Fibroblast of peridontal ligament (primary cell): ENCODE data around the gene ADAMTS17.
"Not testable (repeated sequence)": the region's sequence is repeated elsewhere in the genome, so short reads cannot be mapped to it uniquely, and the experiment has no call there.

Source experiments
- DNase-seq: peaks from one replicate; pipeline ENCODE4 v3.0.0-alpha.2; 2010; ENCODE audit errors: extremely low read depth

Gene ADAMTS17

GRCh38 chr15:99996660-99997059, 345.1 kb downstream of the ADAMTS17 start:
- DNase-seq = no peak

- no peak for DNase-seq
Observed at GRCh38 chr15:99995543-99995942, 346.2 kb downstream of the ADAMTS17 start.

- DNase-seq = no peak
Observed at GRCh38 chr15:99994849-99995248, 346.9 kb downstream of the ADAMTS17 start.

- no peak for DNase-seq
Observed at GRCh38 chr15:99993681-99994131, 348.1 kb downstream of the ADAMTS17 start.

- DNase-seq = no peak
Observed at GRCh38 chr15:99993262-99993661, 348.5 kb downstream of the ADAMTS17 start.

GRCh38 chr15:99992611-99993231, 349.1 kb downstream of the ADAMTS17 start:
- no peak for DNase-seq

- DNase-seq = no peak
Observed at GRCh38 chr15:99989095-99989494, 352.7 kb downstream of the ADAMTS17 start.

GRCh38 chr15:99987701-99988100, 354.1 kb downstream of the ADAMTS17 start:
- DNase-seq = no peak

- DNase-seq = no peak
Observed at GRCh38 chr15:99987119-99987506, 354.7 kb downstream of the ADAMTS17 start.

GRCh38 chr15:99986297-99987118, 355.3 kb downstream of the ADAMTS17 start:
- no peak for DNase-seq

GRCh38 chr15:99985878-99986277, 355.9 kb downstream of the ADAMTS17 start:
- DNase-seq = no peak

GRCh38 chr15:99984491-99985243, 357.1 kb downstream of the ADAMTS17 start:
- no peak for DNase-seq

- DNase-seq = no peak
Observed at GRCh38 chr15:99983886-99984286, 357.9 kb downstream of the ADAMTS17 start.

GRCh38 chr15:99983171-99983885, 358.4 kb downstream of the ADAMTS17 start:
- DNase-seq = no peak

GRCh38 chr15:99982662-99983061, 359.1 kb downstream of the ADAMTS17 start:
- DNase-seq = no peak

- DNase-seq = no peak
Observed at GRCh38 chr15:99981839-99982658, 359.7 kb downstream of the ADAMTS17 start.

- no peak for DNase-seq
Observed at GRCh38 chr15:99981191-99981647, 360.6 kb downstream of the ADAMTS17 start.

- no peak for DNase-seq
Observed at GRCh38 chr15:99980752-99981151, 361.0 kb downstream of the ADAMTS17 start.

GRCh38 chr15:99979886-99980285, 361.9 kb downstream of the ADAMTS17 start:
- not testable (repeated sequence) for DNase-seq

- no peak for DNase-seq
Observed at GRCh38 chr15:99979371-99979770, 362.4 kb downstream of the ADAMTS17 start.

GRCh38 chr15:99978426-99978825, 363.3 kb downstream of the ADAMTS17 start:
- DNase-seq = no peak
